ENCODE results near the gene PRKCA. TPM values are rescaled to one million over a fixed set of nuclear protein-coding genes. Genes with fewer than 3 reads are reported as not detected.

Gene PRKCA
- total RNA-seq, 1 donor from 2014 or later: 4.7 TPM

GRCh38 chr17:66569572-66569971 lies 267.2 kb downstream of the PRKCA start:
- no peaks in the 10 kb centered on the region for H3K36me3 ChIP-seq (ENCODE audit: control insufficient read depth, insufficient read depth, low read length)
- no peak for TF ChIP-seq CTCF (IDR thresholded peaks at IDR 0.05; ENCODE audit: insufficient read depth, low read length, severe bottlenecking)
- H3K27me3 ChIP-seq (ENCODE audit: control insufficient read depth, insufficient read depth, low read length): no peaks in the 10 kb centered on the region
- no peak for DNase-seq (ENCODE audit: low read depth)
- no peak for FAIRE-seq
- H3K4me3 ChIP-seq (ENCODE audit: low read depth, low read length): no peak overlapping the region

GRCh38 chr17:66570447-66571195 lies 268.2 kb downstream of the PRKCA start:
- DNase-seq (ENCODE audit: low read depth) (peak; percentile 85), FAIRE-seq (no peak)
- Histone ChIP-seq H3K27me3 (ENCODE audit: control insufficient read depth, insufficient read depth, low read length) (no peaks in the 10 kb centered on the region), H3K4me3 (ENCODE audit: low read depth, low read length) (no peak overlapping the region), H3K36me3 (ENCODE audit: control insufficient read depth, insufficient read depth, low read length) (no peaks in the 10 kb centered on the region)
- no peak for TF ChIP-seq CTCF (IDR thresholded peaks at IDR 0.05; ENCODE audit: insufficient read depth, low read length, severe bottlenecking)

- no peaks in the 10 kb centered on the region for H3K36me3 ChIP-seq (ENCODE audit: control insufficient read depth, insufficient read depth, low read length)
Observed at GRCh38 chr17:66571745-66572144, 269.3 kb downstream of the PRKCA start.

GRCh38 chr17:66573078-66573477 lies 270.7 kb downstream of the PRKCA start:
- TF ChIP-seq CTCF (IDR thresholded peaks at IDR 0.05; ENCODE audit: insufficient read depth, low read length, severe bottlenecking): no peak
- DNase-seq (ENCODE audit: low read depth): no peak
- Histone ChIP-seq H3K27me3 (ENCODE audit: control insufficient read depth, insufficient read depth, low read length) (no peaks in the 10 kb centered on the region), H3K36me3 (ENCODE audit: control insufficient read depth, insufficient read depth, low read length) (no peaks in the 10 kb centered on the region), H3K4me3 (ENCODE audit: low read depth, low read length) (no peak overlapping the region)
- FAIRE-seq: no peak

More at GRCh38 chr17:66571745-66572144, 269.3 kb downstream of the PRKCA start:
- H3K4me3 ChIP-seq (ENCODE audit: low read depth, low read length): no peak overlapping the region
- no peak for DNase-seq (ENCODE audit: low read depth)
- no peak for FAIRE-seq
- no peak for TF ChIP-seq CTCF (IDR thresholded peaks at IDR 0.05; ENCODE audit: insufficient read depth, low read length, severe bottlenecking)
- H3K27me3 ChIP-seq (ENCODE audit: control insufficient read depth, insufficient read depth, low read length): no peaks in the 10 kb centered on the region

- FAIRE-seq: no peak
Observed at GRCh38 chr17:66574123-66574522, 271.7 kb downstream of the PRKCA start.

More at GRCh38 chr17:66574123-66574522, 271.7 kb downstream of the PRKCA start:
- DNase-seq (ENCODE audit: low read depth): no peak
- H3K4me3 ChIP-seq (ENCODE audit: low read depth, low read length): no peak overlapping the region
- TF ChIP-seq CTCF (IDR thresholded peaks at IDR 0.05; ENCODE audit: insufficient read depth, low read length, severe bottlenecking): no peak
- no peaks in the 10 kb centered on the region for H3K36me3 ChIP-seq (ENCODE audit: control insufficient read depth, insufficient read depth, low read length)
- H3K27me3 ChIP-seq (ENCODE audit: control insufficient read depth, insufficient read depth, low read length): no peaks in the 10 kb centered on the region
